NCI-H774 (cell line): ENCODE results near the gene ANXA4.
A peak's percentile ranks its signal among the peaks of the same experiment; 100 is the strongest.

ENCODE experiments used
- DNase-seq: peaks from one replicate; lab custom pipeline; 2025; lab: John Stamatoyannopoulos, UW

The ANXA4 gene

GRCh38 chr2:69741575-69742321, at the start of gene ANXA4:
Gene ANXA4, plus strand, starts transcription at chr2:69742134. Its CDS starts 39,432 bp downstream, at chr2:69781566.
- peak; percentile 43 for DNase-seq

DNA sequence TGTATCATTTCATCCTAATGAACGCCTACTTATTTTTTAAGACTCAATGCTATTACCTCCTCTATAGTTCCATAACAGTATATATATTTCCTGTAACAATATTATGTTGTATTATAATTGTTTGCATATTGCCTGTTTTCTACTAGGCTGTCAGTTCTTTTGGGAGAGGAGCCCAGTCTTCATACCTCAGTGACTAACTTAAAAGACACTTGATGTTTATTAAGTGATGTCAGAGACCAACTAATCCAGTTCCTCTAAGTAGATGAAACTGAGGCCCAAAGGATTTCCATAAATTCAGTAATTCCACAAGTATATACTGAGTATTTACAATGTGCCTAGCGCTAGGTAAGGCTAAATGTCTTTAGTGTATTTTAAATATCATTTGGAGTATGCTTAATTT, 49.5 kb upstream of the ANXA4 start:
- DNase-seq = no peak

GRCh38 chr2:69693059-69693774, 48.7 kb upstream of the ANXA4 start:
- DNase-seq = no peak

DNA sequence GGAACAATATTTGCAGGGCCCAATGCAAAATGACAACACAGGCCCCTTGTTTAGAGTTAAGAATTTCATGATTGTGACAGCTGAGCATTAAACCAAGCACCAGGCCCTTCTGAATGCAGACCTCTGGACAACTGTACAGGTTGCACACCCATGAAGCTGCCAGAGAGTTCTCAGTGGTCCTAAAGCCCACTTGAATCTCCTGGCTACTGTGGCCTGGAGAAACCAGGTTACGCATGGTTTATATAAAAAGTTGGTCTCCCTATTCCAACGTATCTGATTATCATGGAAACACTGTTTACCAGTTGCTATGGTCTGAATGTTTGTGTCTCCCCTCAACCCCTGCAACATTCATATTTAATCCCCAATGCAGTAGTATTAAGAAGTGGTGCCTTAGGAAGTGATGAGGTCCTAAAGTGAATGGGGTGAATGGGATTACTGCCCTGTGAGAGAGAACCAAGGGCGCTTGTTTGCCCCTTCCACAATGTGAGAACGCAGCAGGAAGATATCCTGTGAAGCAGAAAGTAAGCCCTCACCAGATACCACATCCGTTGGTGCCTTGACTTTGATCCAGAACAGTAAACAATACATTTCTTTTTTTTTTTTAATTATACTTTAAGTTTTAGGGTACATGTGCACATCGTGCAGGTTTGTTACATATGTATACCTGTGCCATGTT, 48.0 kb upstream of the ANXA4 start:
- DNase-seq = no peak

GRCh38 chr2:69694894-69695849, 46.8 kb upstream of the ANXA4 start:
- DNase-seq = no peak

GRCh38 chr2:69695850-69696216, 46.1 kb upstream of the ANXA4 start:
- no peak for DNase-seq

- DNase-seq = no peak
Measured at GRCh38 chr2:69700381-69700780, 41.6 kb upstream of the ANXA4 start.

GRCh38 chr2:69701100-69701945, 40.6 kb upstream of the ANXA4 start:
- no peak for DNase-seq

- no peak for DNase-seq
Measured at GRCh38 chr2:69703189-69703588, 38.7 kb upstream of the ANXA4 start.

DNA sequence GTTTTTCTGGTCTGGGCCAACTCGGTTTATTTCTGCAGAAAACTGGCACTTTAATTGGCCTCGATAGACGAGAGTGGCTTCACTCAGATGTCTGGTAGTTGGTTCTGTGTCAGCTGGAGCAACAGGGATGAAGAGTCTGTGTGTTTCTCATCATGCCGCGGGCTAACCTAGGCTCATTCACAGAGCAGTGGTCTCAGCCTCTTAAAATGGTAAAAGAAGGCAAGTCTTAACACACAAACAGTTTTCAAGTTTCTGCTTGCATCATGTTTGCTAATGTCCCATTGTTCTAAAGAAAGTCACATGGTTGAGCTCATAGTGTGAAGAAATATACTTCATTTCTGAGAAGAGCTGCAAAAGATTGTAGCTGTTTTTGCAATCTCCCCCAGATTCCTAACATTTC, 37.5 kb upstream of the ANXA4 start:
- DNase-seq = no peak

GRCh38 chr2:69709290-69709689, 32.6 kb upstream of the ANXA4 start:
- no peak for DNase-seq

DNA sequence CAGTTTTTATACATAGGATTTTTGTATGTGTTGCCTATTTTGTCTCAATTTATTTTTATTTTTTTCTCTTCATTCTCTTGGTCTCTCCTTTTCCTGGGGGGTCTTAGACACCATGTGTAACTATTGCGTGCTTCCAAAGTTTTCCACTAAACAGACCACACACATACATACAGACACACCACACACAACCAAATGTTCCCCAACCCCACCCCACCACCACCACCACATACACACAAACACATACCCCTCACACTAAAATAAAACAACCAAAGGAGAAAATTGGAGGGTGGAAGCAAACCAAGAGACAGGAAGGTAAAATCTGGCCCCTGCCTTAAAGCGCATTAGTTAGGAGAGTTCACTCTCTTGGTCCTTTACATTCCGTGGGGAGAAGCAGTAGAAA, 30.0 kb upstream of the ANXA4 start:
- DNase-seq = no peak

- no peak for DNase-seq
Measured at GRCh38 chr2:69714024-69714423, 27.9 kb upstream of the ANXA4 start.

DNA sequence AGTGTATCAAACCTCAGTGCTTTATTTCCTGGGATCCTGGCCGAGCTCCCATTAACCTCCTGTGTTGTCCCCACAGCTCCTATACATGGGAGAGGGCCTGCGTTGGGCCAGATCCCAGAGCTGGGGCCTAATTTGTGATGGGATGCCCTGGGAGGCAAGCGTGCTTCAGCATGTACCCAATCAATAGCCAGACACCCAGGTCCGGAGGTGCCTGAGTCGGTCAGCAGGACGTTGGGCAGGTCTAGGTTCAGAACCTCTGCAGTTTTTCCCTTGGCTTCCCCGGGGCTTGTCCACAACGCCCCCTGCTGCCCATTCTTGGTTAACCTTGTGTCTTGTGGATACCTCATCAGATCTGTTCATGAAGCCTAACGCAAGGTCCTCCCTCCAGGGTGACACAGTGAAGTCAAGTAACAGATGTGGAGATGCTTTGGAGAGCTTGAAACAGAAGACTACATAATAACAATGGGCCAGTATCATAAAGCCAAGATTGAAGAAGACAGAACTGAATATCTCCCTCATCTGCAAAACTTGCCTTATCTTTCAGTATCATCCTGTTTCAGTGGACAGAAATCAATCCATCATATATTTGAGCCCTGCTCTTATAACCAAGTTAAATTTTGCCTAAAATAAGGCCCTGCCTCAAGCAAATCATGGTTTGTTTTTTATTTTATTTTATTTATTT, 27.3 kb upstream of the ANXA4 start:
- peak; percentile 75 for DNase-seq

- no peak for DNase-seq
Measured at GRCh38 chr2:69715964-69716363, 26.0 kb upstream of the ANXA4 start.

GRCh38 chr2:69716555-69717120, 25.3 kb upstream of the ANXA4 start:
- DNase-seq = no peak

DNA sequence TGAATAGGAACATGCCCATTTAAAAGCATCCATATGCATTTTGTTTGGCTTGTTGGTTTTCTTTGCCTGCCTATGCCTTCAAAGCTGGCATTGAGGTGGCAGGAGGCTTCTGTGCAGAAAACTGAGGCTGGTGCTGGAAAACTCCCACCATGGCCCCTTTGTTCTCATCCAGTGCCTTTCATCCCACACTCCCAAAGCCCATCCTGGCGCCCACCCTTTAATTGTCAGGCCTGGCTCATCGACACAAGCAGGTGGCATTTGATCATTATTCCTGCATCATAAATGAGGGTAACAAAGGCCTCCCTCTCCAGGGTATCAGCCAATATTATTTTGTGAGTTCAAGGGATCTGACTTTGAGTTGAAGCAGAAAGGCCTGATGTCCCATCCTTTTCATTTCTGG, 24.7 kb upstream of the ANXA4 start:
- no peak for DNase-seq

- DNase-seq = no peak
Measured at GRCh38 chr2:69717861-69718273, 24.1 kb upstream of the ANXA4 start.

DNA sequence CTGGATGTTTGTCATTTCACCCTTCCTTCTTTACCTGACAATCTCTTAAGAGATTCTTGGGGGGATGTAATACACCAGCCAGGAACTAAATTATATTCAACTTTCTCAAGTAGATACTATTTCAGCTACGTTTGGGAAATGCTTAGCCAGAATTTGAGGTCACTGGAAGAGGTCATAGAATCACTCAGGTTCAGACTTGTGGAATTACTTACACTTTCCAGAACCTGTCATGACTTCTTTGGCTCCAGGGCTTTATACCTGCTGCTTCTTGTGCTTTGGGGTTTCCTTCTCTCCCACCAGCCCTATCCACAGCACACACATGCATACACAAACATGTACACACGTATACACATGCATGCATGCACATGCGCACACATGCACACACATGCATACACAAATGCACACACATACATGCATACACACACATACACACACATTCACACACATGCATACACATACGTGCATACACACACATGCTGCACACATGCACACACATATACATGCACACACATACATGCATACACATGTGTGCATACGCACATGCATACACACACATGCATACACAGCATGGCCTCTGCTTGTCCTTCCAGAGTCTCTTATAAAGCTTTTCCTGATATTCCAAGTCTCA, 23.5 kb upstream of the ANXA4 start:
- no peak for DNase-seq

- DNase-seq = no peak
Measured at GRCh38 chr2:69720404-69720803, 21.5 kb upstream of the ANXA4 start.
